DMS 273 (cell line): ENCODE data around the gene BAG5.

ENCODE experiments used
- DNase-seq: peaks from one replicate; lab custom pipeline; 2025; ENCODE audit not compliant: unreplicated experiment; lab: John Stamatoyannopoulos, UW

The BAG5 gene

DNA sequence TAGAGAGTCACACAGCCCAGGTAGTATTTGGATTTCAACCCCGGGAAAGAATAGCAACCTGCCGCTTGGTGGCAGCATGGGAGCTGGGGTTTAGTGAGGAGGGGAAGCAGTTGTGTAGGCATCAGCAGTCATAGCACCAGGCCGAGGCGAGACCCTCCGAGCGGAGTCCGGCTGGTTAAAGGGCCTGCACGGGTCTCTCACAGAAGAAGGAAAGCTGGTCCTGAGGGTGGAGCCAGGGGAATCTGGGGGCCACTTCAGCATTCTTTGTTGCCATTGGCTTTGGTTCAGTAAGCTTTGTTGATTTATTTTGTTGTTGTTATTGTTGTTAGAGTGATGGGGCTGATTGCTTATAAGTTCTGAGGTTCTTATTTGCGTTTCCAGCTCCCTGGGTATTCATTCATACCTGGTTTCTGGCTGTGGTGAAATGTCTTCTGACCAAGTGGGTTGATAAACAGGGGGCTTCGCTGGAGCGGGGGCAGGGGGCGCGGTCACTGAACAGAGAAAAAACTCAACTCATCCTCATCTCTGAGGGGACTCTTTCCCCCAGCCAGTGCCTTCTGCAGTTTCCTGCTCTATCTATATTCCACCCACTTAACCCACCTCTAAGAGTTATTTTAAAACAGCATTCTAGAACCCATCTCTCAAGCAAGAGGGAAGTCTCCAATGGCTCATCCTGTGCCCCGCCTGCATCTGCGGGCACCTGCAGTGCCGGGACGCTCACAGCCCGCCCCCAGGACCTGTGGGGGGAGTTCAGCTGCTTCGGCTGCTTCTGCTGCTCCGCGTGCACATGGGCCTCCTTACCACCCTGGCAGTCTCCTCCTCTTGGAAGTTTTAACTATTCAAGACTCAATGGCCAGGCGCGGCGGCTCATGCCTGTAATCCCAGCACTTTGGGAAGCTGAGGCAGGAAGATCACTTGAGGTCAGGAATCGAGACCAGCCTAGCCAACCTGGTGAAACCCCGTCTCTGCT lies 51.4 kb downstream of the BAG5 start:
- DNase-seq: no peak

DNA sequence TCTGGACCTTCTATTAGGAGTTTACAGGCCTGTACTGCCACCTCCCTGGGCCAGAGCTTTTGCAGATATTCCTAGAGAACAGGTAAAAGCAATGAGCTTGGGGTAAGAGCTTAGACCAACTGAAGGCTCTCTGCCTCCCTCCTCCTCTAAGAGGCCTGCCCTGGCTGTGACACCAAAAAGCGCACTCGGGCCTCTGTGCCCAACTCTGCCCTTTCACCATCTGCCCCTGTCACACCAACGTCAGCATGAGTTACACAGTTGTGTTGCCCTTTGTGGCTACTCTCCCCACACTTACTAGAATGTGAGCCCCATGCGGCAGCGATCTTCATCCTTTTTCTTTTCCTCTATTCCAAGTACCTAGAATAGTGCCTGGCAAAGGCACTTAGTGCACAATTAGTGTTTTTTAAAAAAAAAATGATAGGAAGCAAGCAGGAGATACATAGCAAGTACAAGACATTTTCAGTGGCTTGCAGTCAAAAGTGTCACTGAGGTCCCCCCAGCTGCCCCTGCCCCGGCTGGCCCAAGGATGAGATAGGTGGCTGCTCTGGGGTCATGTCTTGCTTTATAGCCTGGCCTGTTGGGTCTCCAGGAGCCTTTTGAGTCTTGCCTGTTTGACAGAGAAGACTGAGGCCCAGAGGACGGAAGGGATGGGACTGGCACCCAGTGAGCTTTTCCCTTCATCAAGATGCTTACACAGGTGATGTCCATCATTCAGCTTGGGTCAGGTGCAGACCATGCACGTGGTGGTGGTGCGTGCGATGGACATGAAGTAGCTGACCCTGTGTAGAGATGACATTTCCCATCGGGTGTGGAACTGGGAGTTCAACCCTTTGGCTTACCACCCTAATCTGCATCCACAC lies 52.4 kb downstream of the BAG5 start:
- no peak for DNase-seq

DNA sequence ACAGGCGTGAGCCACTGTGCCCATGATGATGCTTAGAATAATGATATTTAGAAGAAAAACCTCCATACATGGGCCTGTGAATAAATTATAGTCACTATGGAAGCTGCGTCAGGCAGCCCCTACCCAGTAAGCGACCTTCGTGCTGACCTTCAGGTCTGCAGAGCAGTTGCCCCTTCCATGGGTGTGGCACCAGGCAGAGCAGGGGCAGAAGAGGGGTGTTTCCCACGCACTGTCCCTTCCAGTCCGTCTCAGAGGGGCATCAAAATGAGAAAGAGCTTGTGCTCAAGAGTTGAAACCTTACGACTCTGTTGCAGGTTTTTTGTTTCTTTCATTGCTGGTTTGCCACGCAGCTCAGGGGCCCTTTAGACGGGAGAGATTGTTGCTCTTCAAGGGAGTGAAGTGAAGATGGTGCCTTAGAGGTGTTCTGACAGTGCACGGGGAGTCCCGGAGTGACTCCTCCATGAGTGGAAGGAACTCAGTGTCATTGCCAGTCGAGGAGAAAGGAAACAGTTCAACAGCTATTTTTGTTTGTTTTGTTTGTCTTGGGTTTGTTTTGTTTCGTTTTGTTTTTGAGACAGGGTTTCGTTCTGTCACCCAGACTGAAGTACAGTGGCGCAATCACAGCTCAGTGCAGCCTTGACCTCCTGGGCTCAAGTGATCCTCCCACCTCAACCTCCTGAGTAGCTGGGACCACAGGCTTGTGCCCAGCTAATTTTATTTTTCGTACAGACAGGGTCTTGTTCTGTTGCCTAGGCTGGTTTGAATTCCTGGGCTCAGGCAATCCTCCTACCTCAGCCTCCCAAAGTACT lies 53.7 kb downstream of the BAG5 start:
- no peak for DNase-seq

DNA sequence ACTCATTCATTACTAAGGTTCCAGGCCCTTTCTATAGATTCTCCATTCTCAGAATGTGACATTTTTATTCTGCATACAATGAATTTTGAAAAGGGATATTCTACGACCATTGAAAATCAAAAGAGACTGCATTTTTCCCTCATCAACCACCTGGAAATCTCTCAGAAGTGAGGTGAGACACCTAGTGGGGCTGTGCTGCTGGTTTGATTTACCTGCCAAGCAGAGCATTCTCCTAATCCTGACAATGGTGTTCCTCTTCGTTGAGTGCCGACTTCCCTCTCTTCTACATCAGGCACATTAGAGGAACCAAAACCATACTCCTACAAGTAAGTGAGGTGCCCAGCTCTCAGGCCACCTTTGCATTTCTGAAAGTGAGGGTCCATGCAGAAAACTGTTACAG lies 54.7 kb downstream of the BAG5 start:
- no peak for DNase-seq
